Measurements from ENCODE around the gene RNF167. TPM values are rescaled to one million over a fixed set of nuclear protein-coding genes. Genes with fewer than 3 reads are reported as not detected.

The RNF167 gene
- total and polyA plus RNA-seq, 2 of the 13 experiments (the other 11 are each of a cell fraction or from before 2014, with no cell fraction given), result 44.1 to 45.4 TPM

- TF ChIP-seq YEATS2 (CRISPR knock-in tag; IDR thresholded peaks at IDR 0.05; ENCODE audit: borderline replicate concordance) (no peak), CSRNP2 (CRISPR knock-in tag; conservative IDR thresholded peaks at IDR 0.05; ENCODE audit: low read depth) (no peak), HOXA9 (CRISPR knock-in tag; IDR thresholded peaks at IDR 0.05; ENCODE audit: borderline replicate concordance) (no peak), CENPX (CRISPR knock-in tag; IDR thresholded peaks at IDR 0.05) (no peak), CHD4 (IDR thresholded peaks at IDR 0.05; ENCODE audit: borderline replicate concordance, low read length) (no peak), TEAD2 (CRISPR knock-in tag; IDR thresholded peaks at IDR 0.05) (no peak), RFXAP (CRISPR knock-in tag; IDR thresholded peaks at IDR 0.05; ENCODE audit: borderline replicate concordance) (no peak), ZNF597 (CRISPR knock-in tag; IDR thresholded peaks at IDR 0.05) (no peak), ZMYM4 (CRISPR knock-in tag; IDR thresholded peaks at IDR 0.05) (no peak), MTA3 (CRISPR knock-in tag; IDR thresholded peaks at IDR 0.05) (no peak), ZXDC (CRISPR knock-in tag; IDR thresholded peaks at IDR 0.05) (no peak), NFKBIZ (CRISPR knock-in tag; IDR thresholded peaks at IDR 0.05) (no peak), ZFP36 (IDR thresholded peaks at IDR 0.05; ENCODE audit: borderline replicate concordance, low read depth, low read length, partially characterized antibody) (no peak), SOX13 (IDR thresholded peaks at IDR 0.05) (no peak), SOX13 (CRISPR knock-in tag; conservative IDR thresholded peaks at IDR 0.05 in 1 of 2, IDR thresholded peaks at IDR 0.05 in 1 of 2) (peak in 1 of 2 experiments; percentile 44; a peak in 1 of 4 replicates), GATAD2A (CRISPR knock-in tag; IDR thresholded peaks at IDR 0.05) (peak; percentile 16; the same call in 1 of the 2 replicates), ZNF281 (CRISPR knock-in tag; IDR thresholded peaks at IDR 0.05; ENCODE audit: borderline replicate concordance) (peak; percentile 48; the same call in 1 of the 2 replicates), NCOA1 (CRISPR knock-in tag; IDR thresholded peaks at IDR 0.05) (0 out of 2 replicates have a peak, but pooled peaks have one; percentile 10), ZNF253 (CRISPR knock-in tag; IDR thresholded peaks at IDR 0.05; ENCODE audit: borderline replicate concordance) (no peak), ZNF713 (CRISPR knock-in tag; IDR thresholded peaks at IDR 0.05) (no peak), ZBTB20 (CRISPR knock-in tag; IDR thresholded peaks at IDR 0.05; ENCODE audit: borderline replicate concordance, low read depth) (no peak), AHR (CRISPR knock-in tag; IDR thresholded peaks at IDR 0.05) (no peak), MAZ (IDR thresholded peaks at IDR 0.05; ENCODE audit: borderline replicate concordance, low read depth, low read length) (peak; percentile 37; the same call in 1 of the 2 replicates), MAZ (CRISPR knock-in tag; IDR thresholded peaks at IDR 0.05; ENCODE audit: low read depth) (no peak; the same call in 1 of the 2 replicates)
These were observed 10.7 kb downstream of the RNF167 start, which contains the start of gene ENO3 (continued) for GRCh38 chr17:4950746-4951204.

Data from HepG2 (cell line).